SK-N-SH (cell line): ENCODE measurements around the gene ZDHHC15.

Source experiments
- CTCF ChIP-seq: fragments of 200-600 bp; sonication (generic); IDR thresholded peaks from 2 replicates; pipeline ENCODE4 v1.6.1; 2017; ENCODE audit warnings: antibody characterized with exemption, mild to moderate bottlenecking, moderate library complexity
- MAX ChIP-seq: IDR thresholded peaks from 2 replicates; pipeline ENCODE4 v1.4.0; 2012; ENCODE audit warnings: low read depth
- TCF12 ChIP-seq: IDR thresholded peaks from 2 replicates; pipeline ENCODE4 v1.4.0; 2012
- USF1 ChIP-seq: IDR thresholded peaks from 2 replicates; pipeline ENCODE4 v1.4.0; 2012; ENCODE audit warnings: low read depth, borderline replicate concordance

- TF ChIP-seq CTCF = no peak
- no peak for TF ChIP-seq MAX
- TF ChIP-seq USF1 = no peak
- no peak for TF ChIP-seq TCF12
Measured at GRCh38 chrX:75522565-75523431, at the start of gene ZDHHC15.
